ENCODE data around the gene ARHGEF7.

Gene ARHGEF7

DNA sequence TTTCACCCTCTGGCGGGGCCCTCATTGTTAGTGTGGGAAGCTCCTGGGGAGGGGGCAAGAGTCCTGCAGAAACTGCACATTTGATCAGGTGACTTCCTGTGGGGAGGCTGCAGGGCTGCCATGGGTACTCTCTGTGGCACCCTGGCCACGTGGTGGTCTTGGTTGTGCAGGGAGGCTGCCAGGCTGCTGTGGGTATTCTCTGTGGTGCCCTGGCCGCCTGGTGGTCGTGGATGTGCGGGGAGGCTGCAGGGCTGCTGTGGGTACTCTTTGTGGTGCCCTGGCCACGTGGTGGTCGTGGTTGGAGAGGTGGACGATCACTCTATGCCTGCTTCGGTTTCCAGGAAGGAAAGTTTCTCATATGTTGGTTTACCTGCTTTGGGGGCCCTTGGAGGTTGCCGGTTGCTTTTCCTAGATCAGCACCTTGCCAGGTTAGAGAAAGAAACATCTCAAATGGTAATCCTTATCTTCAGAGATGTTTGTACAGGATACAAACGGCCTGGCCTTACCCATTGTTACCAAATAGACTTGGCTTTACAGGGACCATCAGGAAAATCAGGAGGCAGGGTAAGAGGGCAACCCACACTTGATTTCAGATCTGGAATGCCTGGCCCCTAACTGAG is 228.2 kb downstream of the ARHGEF7 start:
- no peak for TF ChIP-seq CTCF (IDR thresholded peaks at IDR 0.05; ENCODE audit: low read depth, low read length)
- H3K27ac ChIP-seq = no peak overlapping the region
- peaks cover 16% of the 10 kb centered on the region for H3K9me3 ChIP-seq (ENCODE audit: severe bottlenecking)
- no peaks in the 10 kb centered on the region for H3K36me3 ChIP-seq
- peaks cover 84% of the 10 kb centered on the region for H3K27me3 ChIP-seq (ENCODE audit: insufficient read depth, low read depth, severe bottlenecking)
- no peak overlapping the region for H3K4me3 ChIP-seq (ENCODE audit: low read depth, low read length)
- no peak for DNase-seq

DNA sequence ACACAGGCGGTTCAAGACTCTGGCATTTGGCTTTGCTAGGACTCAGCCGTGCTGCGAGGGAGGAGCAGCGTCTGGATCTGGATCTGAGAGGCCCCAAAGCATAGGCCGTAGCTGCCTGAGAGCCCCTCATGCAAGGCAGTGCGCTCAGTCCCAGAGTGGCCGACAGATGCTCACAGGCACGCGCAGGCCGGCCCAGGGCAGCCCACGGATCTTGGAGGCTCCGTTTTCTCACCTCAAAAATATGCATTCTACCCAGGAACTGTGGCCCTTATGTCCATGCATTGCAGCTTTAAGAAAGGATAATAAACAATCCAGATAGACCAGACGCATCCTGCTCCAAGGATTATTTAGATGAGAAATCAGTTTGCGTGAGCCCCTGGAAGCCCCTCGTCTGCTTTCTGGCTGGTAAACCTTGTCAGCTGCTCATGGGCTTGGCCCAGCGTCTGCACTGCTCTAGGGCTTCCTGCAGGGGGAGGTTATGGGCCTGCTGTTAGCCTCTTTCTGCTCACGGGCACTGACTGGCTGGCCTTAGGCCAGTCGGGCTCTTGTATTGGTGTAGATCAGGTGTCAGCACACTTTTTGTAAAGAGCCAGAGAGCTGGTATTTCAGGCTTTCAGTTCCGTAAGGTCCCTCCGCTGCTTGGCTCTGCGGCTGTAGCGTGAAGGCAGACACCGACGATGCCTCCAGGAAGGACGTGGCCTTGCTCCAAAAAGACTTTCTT is 229.5 kb downstream of the ARHGEF7 start:
- H3K36me3 ChIP-seq = no peaks in the 10 kb centered on the region
- DNase-seq = peak; percentile 59
- H3K27me3 ChIP-seq (ENCODE audit: insufficient read depth, low read depth, severe bottlenecking) = peaks cover 84% of the 10 kb centered on the region
- H3K4me3 ChIP-seq (ENCODE audit: low read depth, low read length) = no peak overlapping the region
- no peak overlapping the region for H3K27ac ChIP-seq
- H3K9me3 ChIP-seq (ENCODE audit: severe bottlenecking) = peaks cover 12% of the 10 kb centered on the region
- TF ChIP-seq CTCF (IDR thresholded peaks at IDR 0.05; ENCODE audit: low read depth, low read length) = peak; percentile 84

DNA sequence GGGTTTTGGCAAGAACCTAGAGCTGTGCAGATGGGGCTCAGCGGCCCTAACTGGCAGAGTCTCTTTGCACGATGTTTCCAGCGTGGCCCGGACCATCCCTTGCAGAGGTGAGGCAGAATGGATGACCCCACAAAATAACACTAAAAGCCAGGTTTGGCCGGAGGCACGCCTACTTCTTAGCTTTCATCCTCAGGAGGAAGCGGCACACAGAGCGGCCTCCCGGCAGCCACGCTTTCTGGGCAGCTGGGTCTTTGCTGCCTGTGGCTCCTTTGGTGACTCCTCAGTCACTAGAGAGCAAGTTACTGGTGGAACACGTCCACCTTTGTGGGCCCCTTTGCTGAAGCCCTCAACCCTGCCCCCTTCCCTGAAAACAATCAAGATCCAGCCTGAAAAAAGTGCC is 230.6 kb downstream of the ARHGEF7 start:
- no peak overlapping the region for H3K27ac ChIP-seq
- peaks cover 12% of the 10 kb centered on the region for H3K9me3 ChIP-seq (ENCODE audit: severe bottlenecking)
- no peak for DNase-seq
- no peaks in the 10 kb centered on the region for H3K36me3 ChIP-seq
- no peak for TF ChIP-seq CTCF (IDR thresholded peaks at IDR 0.05; ENCODE audit: low read depth, low read length)
- peaks cover 91% of the 10 kb centered on the region for H3K27me3 ChIP-seq (ENCODE audit: insufficient read depth, low read depth, severe bottlenecking)
- H3K4me3 ChIP-seq (ENCODE audit: low read depth, low read length) = no peak overlapping the region

DNA sequence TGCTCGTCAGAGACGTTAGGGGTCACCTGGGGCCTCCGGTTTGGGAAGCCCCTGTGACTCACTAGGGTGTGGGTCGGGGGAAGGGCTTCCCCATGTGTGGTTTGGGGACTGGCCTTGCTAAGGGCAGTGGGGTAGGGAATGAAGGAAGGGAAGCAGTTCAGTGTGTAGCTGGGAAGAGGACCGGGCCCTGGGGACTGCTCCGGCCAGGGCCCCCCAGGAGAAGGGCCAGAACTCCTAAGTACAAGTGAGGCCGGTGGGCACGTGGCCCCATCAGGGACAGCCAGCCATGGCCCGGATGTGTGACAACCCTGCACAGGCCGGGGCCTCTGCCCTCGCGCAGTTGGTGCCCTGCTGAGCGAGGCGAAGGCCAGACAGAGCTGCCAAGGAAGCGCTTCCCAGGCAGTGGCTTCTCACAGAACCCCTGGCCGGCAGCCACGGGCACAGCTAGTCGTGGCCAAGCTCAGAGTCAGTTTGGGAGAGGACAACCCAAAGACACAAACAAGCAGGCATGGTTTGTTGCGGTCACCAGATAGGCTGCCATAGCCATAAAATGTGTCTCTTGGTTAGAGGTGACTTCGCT is 231.1 kb downstream of the ARHGEF7 start:
- Histone ChIP-seq H3K27ac (no peak overlapping the region), H3K36me3 (no peaks in the 10 kb centered on the region), H3K9me3 (ENCODE audit: severe bottlenecking) (peaks cover 12% of the 10 kb centered on the region), H3K4me3 (ENCODE audit: low read depth, low read length) (no peak overlapping the region), H3K27me3 (ENCODE audit: insufficient read depth, low read depth, severe bottlenecking) (peaks cover 96% of the 10 kb centered on the region)
- TF ChIP-seq CTCF (IDR thresholded peaks at IDR 0.05; ENCODE audit: low read depth, low read length) = no peak
- no peak for DNase-seq

DNA sequence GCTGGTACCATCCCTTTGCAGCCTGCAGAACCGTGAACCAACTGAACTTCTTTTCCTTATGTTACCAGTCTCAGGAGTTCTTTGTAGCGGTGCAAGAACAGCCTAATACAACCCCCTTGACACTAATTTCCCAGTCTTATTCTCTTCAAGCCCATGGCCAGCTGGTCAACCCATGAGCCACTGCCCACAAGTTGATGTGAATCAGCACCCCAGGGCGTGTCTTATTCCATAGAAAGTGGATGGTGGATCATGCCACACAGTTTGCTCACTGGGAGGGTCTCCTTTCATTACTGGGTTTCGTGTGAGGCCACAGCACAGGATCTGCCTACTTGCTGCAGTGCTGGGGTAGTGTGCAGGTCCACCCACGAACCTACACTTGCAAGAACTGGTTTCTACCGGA is 232.3 kb downstream of the ARHGEF7 start:
- H3K36me3 ChIP-seq = no peaks in the 10 kb centered on the region
- TF ChIP-seq CTCF (IDR thresholded peaks at IDR 0.05; ENCODE audit: low read depth, low read length) = no peak
- peaks cover 100% of the 10 kb centered on the region for H3K27me3 ChIP-seq (ENCODE audit: insufficient read depth, low read depth, severe bottlenecking)
- no peak for DNase-seq
- H3K9me3 ChIP-seq (ENCODE audit: severe bottlenecking) = peaks cover 8% of the 10 kb centered on the region
- H3K4me3 ChIP-seq (ENCODE audit: low read depth, low read length) = no peak overlapping the region
- H3K27ac ChIP-seq = no peak overlapping the region

Data from WERI-Rb-1 (cell line).